OCI-LY3 (cell line): ENCODE data around the gene KDM4B.

Source experiments
- CTCF ChIP-seq: fragments of 200-600, 300-600 bp; sonication (generic); IDR thresholded peaks from 2 replicates; pipeline ENCODE4 v1.5.1; 2014; ENCODE audit warnings: antibody characterized with exemption, low read length, low read depth
- EZH2phosphoT487 ChIP-seq: fragments of 200-600 bp; shearing (Covaris generic); IDR thresholded peaks from 2 replicates; pipeline ENCODE4 v1.6.1; 2018; ENCODE audit warnings: antibody characterized with exemption, mixed run types, low read depth

GRCh38 chr19:5024282-5024681, 55.4 kb downstream of the KDM4B start:
- no peak for TF ChIP-seq CTCF
- TF ChIP-seq EZH2phosphoT487: no peak
